HL-60/S4 treated with retinoic acid at 250 ng/mL for 4 days and 3 days (cell line): ENCODE results near the gene ABCF1.
"Not testable (repeated sequence)": the region's sequence is repeated elsewhere in the genome, so short reads cannot be mapped to it uniquely, and the experiment has no call there.

Experiments used
- in situ Hi-C: fragments of 300-500 bp; cut with MboI; formaldehyde crosslinking; loops from 2 replicates; pipeline ENCODE4 v1.7.0; 2022; ENCODE audit warnings: low sequenced_read_pairs

Gene ABCF1

GRCh38 chr6:30571075-30571761, at the start of gene ABCF1:
TSS of gene ABCF1 (plus strand) at chr6:30571442. CDS start at chr6:30571488, 46 bp downstream.
- in situ Hi-C loops: no loop called here

GRCh38 chr6:30521952-30522351, 49.3 kb upstream of the ABCF1 start:
- in situ Hi-C loops: not testable (repeated sequence)

GRCh38 chr6:30526444-30526843, 44.8 kb upstream of the ABCF1 start:
- in situ Hi-C loops: not testable (repeated sequence)

GRCh38 chr6:30529349-30529875, 41.8 kb upstream of the ABCF1 start:
- in situ Hi-C loops: not testable (repeated sequence)

GRCh38 chr6:30530014-30530413, 41.2 kb upstream of the ABCF1 start:
- in situ Hi-C loops: loop anchor here (5.0 kb wide), 1 partner anchor 33 kb away; no protein-coding TSS in a partner anchor

- in situ Hi-C loops: loop anchor here (5.0 kb wide), 1 partner anchor 36 kb away; no protein-coding TSS in a partner anchor
These were observed 37.6 kb upstream of the ABCF1 start for GRCh38 chr6:30533460-30534294.

GRCh38 chr6:30537931-30538330, 33.3 kb upstream of the ABCF1 start:
- in situ Hi-C loops: no loop called here

- in situ Hi-C loops: no loop called here
These were observed 29.5 kb upstream of the ABCF1 start for GRCh38 chr6:30541515-30542403.

- in situ Hi-C loops: no loop called here
These were observed 28.9 kb upstream of the ABCF1 start for GRCh38 chr6:30542404-30542725.

GRCh38 chr6:30542915-30543314, 28.3 kb upstream of the ABCF1 start:
- in situ Hi-C loops: no loop called here

- in situ Hi-C loops: no loop called here
These were observed 27.4 kb upstream of the ABCF1 start for GRCh38 chr6:30543821-30544220.

GRCh38 chr6:30544666-30545272, 26.5 kb upstream of the ABCF1 start:
- in situ Hi-C loops: no loop called here

GRCh38 chr6:30547454-30547853, 23.8 kb upstream of the ABCF1 start:
- in situ Hi-C loops: no loop called here

GRCh38 chr6:30548375-30548774, 22.9 kb upstream of the ABCF1 start:
- in situ Hi-C loops: no loop called here

GRCh38 chr6:30554404-30554803, 16.8 kb upstream of the ABCF1 start:
- in situ Hi-C loops: no loop called here

- in situ Hi-C loops: no loop called here
These were observed 16.1 kb upstream of the ABCF1 start for GRCh38 chr6:30554962-30555815.

- in situ Hi-C loops: no loop called here
These were observed 15.5 kb upstream of the ABCF1 start for GRCh38 chr6:30555816-30556065.

- in situ Hi-C loops: no loop called here
These were observed 15.0 kb upstream of the ABCF1 start, which contains the start of gene GNL1 for GRCh38 chr6:30556066-30556905. TSS of gene GNL1 (minus strand) at chr6:30556489. CDS start at chr6:30556203, 286 bp downstream.
